Calu3 (cell line): Measurements from ENCODE around the gene MAJIN. TPM values are rescaled to one million over a fixed set of nuclear protein-coding genes. Genes with fewer than 3 reads are reported as not detected.

ENCODE experiments used
- BruUV-seq: library from RNA; stranded (reverse); fragments of 400-500 nt; replicated peaks from 2 replicates; lab custom pipeline; 2021; lab: Mats Ljungman, UMichigan
- CTCF ChIA-PET: fragments of 300-600 bp; sonication (Branson Sonifier 250); formaldehyde crosslinking; loops from one replicate; lab custom pipeline; 2022; ENCODE audit warnings: antibody characterized with exemption; lab: Charles Lee
- DNase-seq: peaks from one replicate; pipeline ENCODE4 v3.0.0; 2022
- H3K27ac Mint-ChIP-seq: one replicate; pipeline ENCODE4 v1.8.0; 2022; ENCODE audit warnings: mixed read lengths; ENCODE audit not compliant: unreplicated experiment
- H3K27me3 Mint-ChIP-seq: one replicate; pipeline ENCODE4 v1.8.0; 2022; ENCODE audit warnings: mixed read lengths; ENCODE audit not compliant: unreplicated experiment
- H3K36me3 Mint-ChIP-seq: one replicate; pipeline ENCODE4 v1.8.0; 2022; ENCODE audit warnings: mild to moderate bottlenecking, moderate library complexity, mixed read lengths; ENCODE audit not compliant: insufficient read depth, unreplicated experiment
- H3K4me1 Mint-ChIP-seq: one replicate; pipeline ENCODE4 v1.8.0; 2022; ENCODE audit warnings: mild to moderate bottlenecking, low read depth, mixed read lengths; ENCODE audit not compliant: unreplicated experiment
- H3K4me3 Mint-ChIP-seq: one replicate; pipeline ENCODE4 v1.8.0; 2022; ENCODE audit warnings: mild to moderate bottlenecking, low read depth, moderate library complexity, mixed read lengths; ENCODE audit not compliant: unreplicated experiment
- H3K9me3 Mint-ChIP-seq: one replicate; pipeline ENCODE4 v1.8.0; 2022; ENCODE audit warnings: low read depth, mixed read lengths; ENCODE audit not compliant: unreplicated experiment
- intact Hi-C: fragments of 100-400 bp; cut with micrococcal nuclease; formaldehyde crosslinking; loops from one replicate; pipeline ENCODE4 v1.10.0; 2022; ENCODE audit not compliant: unreplicated experiment
- total RNA-seq: library from RNA; stranded (reverse); gene quantifications from 2 replicates; pipeline ENCODE4 v1.2.3, GENCODE V29; 2022
- TF ChIP-seq, protein P1 (sequence below): fragments of 200-600 bp; IDR thresholded peaks from one replicate; pipeline ENCODE4 v1.8.0; 2022; ENCODE audit warnings: antibody characterized with exemption; ENCODE audit not compliant: unreplicated experiment

MAJIN gene
- total RNA-seq, 1 experiment from 2014 or later = not detected

DNA sequence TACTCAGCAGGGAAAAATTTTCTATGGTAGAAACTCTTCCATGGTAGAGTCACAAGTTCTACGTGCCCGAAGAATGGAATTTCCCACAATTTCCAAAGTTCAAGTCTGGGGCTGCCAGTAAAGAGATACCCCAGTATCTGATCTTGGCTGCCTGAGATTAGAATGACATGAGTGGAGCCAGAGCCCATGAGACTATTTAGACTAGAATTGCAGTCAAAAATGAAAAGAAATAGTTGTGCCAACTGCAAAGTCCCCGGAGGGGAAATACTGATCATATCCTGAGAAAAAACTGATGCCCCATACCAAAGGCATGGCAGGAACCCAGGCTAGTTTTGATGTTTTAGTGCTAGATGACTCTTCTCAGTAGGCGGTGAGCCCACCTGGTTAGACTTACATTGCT is 11.2 kb downstream of the MAJIN start:
- intact Hi-C loops = no loop called here
- TF ChIP-seq, protein P1, sequence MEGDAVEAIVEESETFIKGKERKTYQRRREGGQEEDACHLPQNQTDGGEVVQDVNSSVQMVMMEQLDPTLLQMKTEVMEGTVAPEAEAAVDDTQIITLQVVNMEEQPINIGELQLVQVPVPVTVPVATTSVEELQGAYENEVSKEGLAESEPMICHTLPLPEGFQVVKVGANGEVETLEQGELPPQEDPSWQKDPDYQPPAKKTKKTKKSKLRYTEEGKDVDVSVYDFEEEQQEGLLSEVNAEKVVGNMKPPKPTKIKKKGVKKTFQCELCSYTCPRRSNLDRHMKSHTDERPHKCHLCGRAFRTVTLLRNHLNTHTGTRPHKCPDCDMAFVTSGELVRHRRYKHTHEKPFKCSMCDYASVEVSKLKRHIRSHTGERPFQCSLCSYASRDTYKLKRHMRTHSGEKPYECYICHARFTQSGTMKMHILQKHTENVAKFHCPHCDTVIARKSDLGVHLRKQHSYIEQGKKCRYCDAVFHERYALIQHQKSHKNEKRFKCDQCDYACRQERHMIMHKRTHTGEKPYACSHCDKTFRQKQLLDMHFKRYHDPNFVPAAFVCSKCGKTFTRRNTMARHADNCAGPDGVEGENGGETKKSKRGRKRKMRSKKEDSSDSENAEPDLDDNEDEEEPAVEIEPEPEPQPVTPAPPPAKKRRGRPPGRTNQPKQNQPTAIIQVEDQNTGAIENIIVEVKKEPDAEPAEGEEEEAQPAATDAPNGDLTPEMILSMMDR = no peak
- Mint-ChIP-seq H3K36me3 (peaks cover 4% of the 10 kb centered on the region), H3K4me3 (no peak overlapping the region), H3K4me1 (no peaks in the 10 kb centered on the region), H3K9me3 (no peaks in the 10 kb centered on the region), H3K27me3 (no peaks in the 10 kb centered on the region), H3K27ac (no peak overlapping the region)
- CTCF ChIA-PET = no interaction called here
- no TSS peak for BruUV-seq
- DNase-seq = no peak

DNA sequence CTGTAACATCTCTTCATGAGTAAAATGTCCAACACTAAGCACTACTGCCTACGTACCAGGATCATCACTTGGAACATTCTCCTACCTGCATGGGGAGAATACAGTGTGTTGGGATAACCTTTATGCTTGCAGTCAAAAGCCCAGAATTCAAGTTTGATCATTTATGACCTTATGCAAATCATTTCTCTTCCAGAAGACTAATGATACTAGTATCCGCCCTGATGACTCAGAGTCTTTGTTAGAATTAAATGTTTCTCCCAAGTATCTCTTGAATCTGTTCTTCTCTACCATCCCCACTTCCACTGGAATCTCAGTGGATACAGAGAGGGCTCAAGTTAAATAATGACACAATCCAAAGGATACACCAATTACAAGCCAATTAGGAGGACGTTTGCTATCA is 12.4 kb downstream of the MAJIN start:
- DNase-seq = no peak

DNA sequence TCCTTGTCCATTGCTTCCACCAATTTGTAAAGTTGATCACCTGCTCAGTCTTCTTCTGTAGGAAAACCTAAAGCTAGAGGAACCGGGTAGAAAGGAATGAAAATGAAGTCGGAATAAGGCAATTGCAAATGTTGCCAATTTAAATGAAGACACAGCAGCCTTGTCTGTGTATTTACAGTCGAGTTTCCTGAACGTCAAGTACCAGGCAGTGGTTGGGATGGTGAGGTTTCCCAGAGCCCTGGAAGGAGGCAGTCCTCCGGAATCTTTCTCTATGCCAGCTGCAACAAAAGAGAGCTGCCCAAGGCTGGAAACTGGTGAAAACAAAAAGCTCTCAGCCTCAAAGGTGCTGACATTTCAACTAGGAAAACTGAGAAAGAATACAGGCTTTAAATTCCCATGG is 17.7 kb downstream of the MAJIN start:
- TF ChIP-seq, protein P1 = no peak
- Mint-ChIP-seq H3K9me3 (no peaks in the 10 kb centered on the region), H3K36me3 (no peaks in the 10 kb centered on the region), H3K27ac (no peak overlapping the region), H3K27me3 (peaks cover 11% of the 10 kb centered on the region), H3K4me3 (no peak overlapping the region), H3K4me1 (no peaks in the 10 kb centered on the region)
- BruUV-seq = no TSS peak
- intact Hi-C loops = no loop called here
- CTCF ChIA-PET = interaction anchor here (0.7 kb wide), 1 partner anchor 10 kb away, joined by 4 read pairs; no protein-coding TSS in a partner anchor
- no peak for DNase-seq

More for the DNA sequence above, 12.4 kb downstream of the MAJIN start:
- CTCF ChIA-PET = no interaction called here
- no TSS peak for BruUV-seq
- Mint-ChIP-seq H3K36me3 (peaks cover 4% of the 10 kb centered on the region), H3K4me3 (no peak overlapping the region), H3K4me1 (no peaks in the 10 kb centered on the region), H3K9me3 (no peaks in the 10 kb centered on the region), H3K27ac (no peak overlapping the region), H3K27me3 (no peaks in the 10 kb centered on the region)
- intact Hi-C loops = no loop called here
- TF ChIP-seq, protein P1 = no peak

DNA sequence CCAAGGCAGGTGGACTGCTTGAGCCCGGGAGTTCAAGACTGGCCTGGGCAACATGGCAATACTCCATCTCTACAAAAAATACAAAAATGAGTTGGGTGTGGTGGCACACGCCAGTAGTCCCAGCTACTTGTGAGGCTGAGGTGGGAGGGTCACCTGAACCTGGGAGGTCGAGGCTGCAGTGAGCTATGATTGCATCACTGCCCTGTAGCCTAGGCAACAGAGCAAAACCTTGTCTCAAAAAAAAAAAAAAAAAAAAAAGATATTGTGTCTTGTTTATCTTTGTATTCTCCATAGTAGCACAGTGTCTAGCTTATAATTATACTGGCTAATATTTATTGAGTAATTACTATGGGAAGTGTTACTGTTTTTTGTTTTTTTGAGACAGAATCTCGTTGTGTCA is 20.4 kb downstream of the MAJIN start:
- H3K9me3 Mint-ChIP-seq = no peaks in the 10 kb centered on the region
- no peaks in the 10 kb centered on the region for H3K36me3 Mint-ChIP-seq
- no peak overlapping the region for H3K4me3 Mint-ChIP-seq
- TF ChIP-seq, protein P1 = no peak
- DNase-seq = no peak
- CTCF ChIA-PET = interaction anchor here (0.6 kb wide), 3 partner anchors 18 to 168 kb away, joined by 4 read pairs; no protein-coding TSS in a partner anchor
- no peak overlapping the region for H3K27ac Mint-ChIP-seq
- no peaks in the 10 kb centered on the region for H3K4me1 Mint-ChIP-seq
- peaks cover 11% of the 10 kb centered on the region for H3K27me3 Mint-ChIP-seq
- no TSS peak for BruUV-seq
- intact Hi-C loops = no loop called here
